Hippocampal formation (tissue), 2 donors: ENCODE measurements around the gene KAZN.
A peak's percentile ranks its signal among the peaks of the same experiment; 100 is the strongest.
"Not testable (repeated sequence)": the region's sequence is repeated elsewhere in the genome, so short reads cannot be mapped to it uniquely, and the experiment has no call there.

Experiments
- DNase-seq, 2 donors: peaks; one replicate each; lab custom pipeline; 2025; lab: John Stamatoyannopoulos, UW

The KAZN gene

GRCh38 chr1:14956579-14957195, 358.2 kb downstream of the KAZN start:
- no peak for DNase-seq

- no peak for DNase-seq
Observed at GRCh38 chr1:14957375-14958098, 359.1 kb downstream of the KAZN start.

- DNase-seq = no peak
Observed at GRCh38 chr1:14958249-14959058, 360.0 kb downstream of the KAZN start.

- DNase-seq = no peak
Observed at GRCh38 chr1:14959059-14959694, 360.7 kb downstream of the KAZN start.

- DNase-seq = no peak
Observed at GRCh38 chr1:14961661-14962267, 363.3 kb downstream of the KAZN start.

- DNase-seq = no peak
Observed at GRCh38 chr1:14962407-14962806, 363.9 kb downstream of the KAZN start.

DNA sequence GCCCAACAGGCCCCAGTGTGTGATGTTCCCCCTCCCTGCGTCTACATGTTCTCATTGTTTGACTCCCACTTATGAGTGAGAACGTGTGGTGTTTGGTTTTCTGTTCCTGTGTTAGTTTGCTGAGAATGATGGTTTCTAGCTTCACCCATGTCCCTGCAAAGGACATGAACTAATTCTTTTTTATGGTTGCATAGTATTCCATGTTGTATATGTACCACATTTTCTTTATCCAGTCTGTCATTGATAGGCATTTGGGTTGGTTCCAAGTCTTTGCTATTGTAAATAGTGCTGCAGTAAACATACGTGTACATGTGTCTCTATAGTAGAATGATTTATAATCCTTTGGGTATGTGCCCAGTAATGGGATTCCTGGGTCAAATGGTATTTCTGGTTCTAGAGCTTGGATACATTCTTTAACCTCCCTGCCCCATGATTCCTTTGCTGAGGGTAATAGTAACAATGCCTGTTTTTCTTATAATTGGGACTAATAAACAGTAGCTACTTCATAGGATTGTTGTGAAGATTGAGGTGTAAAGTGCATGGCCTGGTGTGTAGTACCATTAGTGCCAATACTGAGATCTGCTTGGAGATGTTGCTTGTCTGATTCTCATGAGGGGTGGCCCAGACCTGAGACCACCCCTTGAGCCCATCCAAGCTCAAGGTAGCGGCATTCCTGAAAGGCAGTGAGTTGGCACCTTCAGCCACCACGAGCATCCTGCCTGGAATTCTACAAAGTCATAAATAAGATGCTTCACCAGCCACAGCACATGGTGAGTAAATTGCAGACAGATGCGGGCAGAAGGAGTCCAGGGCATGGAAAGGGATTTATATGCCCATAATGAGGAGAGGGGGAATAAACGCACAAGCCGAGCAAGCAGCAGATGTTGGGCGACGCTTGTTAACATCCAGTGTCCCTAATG, 365.6 kb downstream of the KAZN start:
- not testable (repeated sequence) for DNase-seq

DNA sequence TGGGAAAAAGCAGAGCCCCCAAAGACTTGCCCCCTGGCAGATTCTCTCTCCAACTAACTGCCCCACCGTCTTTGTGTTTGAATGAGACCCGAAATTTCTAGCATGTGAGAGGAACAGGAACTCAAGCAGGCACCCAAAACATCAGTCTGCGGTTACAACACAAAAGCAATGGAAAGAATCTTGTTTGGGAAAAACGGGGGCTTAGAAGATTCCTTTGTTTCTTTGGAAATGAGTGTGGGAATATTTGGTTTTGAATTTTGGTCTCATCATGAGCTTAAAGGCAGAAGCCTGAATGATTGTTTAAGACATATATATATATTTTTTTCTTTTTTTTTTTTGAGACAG, 366.2 kb downstream of the KAZN start:
- DNase-seq = no peak

DNA sequence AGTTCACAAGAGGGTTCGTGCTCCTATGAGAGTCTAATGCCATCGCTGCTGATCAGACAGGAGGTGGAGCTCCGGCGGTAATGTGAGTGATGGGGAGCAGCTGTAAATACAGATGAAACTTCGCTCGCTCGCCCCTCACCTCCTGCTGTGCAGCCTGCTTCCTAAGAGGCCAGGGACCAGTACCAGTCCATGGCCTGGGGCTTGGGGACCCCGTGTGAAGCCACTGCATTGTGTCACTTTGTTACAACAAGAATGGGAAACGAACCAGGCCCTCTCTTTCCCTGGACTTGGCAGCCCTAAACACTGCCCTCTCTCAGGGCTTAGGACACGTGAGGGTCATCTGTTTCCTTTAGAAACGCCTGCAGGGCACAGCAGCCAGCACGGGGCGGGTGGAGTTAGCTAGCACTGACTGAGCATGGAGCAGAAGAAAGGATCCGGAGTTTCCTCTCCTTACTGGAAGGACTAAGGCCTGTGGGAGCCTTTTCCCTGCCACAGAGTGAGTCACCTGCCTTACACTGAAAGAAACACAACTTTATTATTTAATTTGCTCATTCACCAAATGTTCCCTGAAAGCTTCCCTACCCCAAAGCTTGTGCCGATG, 369.9 kb downstream of the KAZN start:
- DNase-seq = peak; percentile 44 to 47

DNA sequence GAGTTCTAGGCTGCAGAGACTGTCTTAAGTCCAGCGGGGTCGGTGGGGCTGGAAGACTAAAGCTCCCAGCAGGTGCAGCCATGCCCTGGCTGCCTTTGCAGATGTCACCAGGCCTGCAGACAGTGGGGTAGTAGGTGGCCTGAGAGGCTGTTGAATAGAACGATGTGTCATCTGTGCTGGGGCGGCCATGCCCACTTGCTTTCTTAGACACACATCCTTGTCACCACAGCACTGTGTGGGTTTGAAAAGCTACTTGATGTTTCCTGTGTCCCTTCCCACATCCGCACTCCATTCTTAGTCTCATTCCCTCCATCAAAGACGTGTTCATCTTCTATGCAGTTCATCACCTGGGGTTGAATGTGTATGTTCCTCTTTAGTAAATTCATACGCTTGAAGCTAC, 370.5 kb downstream of the KAZN start:
- DNase-seq = no peak

- no peak for DNase-seq
Observed at GRCh38 chr1:14970115-14970798, 371.8 kb downstream of the KAZN start.

DNA sequence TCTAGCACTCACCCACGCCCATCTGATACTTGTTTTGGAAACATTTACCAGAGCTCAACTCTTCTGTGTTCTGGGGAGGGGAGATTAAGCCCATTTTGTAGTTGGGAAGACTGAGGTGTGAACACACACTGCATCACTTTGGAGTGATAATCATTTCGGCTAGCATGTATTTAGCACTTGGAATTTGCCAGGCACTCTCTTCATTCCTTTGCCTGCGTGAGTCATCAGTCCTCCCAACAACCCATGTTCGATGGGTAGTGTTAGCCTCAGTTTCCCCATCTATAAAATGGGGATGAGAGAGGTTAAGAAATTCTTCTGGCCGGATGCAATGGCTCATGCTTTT, 372.3 kb downstream of the KAZN start:
- no peak for DNase-seq

GRCh38 chr1:14971221-14971620, 372.7 kb downstream of the KAZN start:
- no peak for DNase-seq

- no peak for DNase-seq
Observed at GRCh38 chr1:14972107-14972506, 373.6 kb downstream of the KAZN start.

DNA sequence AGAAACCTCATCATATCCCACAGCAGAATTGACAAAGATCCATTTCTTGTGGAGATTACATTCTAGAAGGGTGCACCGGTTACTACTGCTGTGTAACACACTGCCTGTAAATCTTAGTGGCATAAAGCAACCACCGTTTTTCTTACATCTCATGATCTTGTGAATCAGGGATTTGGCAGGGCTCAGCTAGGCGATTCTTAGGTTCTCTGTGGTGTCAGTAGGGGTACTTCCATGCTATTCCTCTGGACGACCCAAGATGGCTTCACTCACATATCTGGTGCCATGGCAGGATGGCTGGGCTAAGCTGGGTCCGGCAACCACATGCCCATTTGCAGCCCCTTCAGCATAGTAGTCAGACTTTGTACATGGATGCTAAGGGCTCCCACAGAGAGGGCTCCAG, 375.3 kb downstream of the KAZN start:
- DNase-seq = no peak

DNA sequence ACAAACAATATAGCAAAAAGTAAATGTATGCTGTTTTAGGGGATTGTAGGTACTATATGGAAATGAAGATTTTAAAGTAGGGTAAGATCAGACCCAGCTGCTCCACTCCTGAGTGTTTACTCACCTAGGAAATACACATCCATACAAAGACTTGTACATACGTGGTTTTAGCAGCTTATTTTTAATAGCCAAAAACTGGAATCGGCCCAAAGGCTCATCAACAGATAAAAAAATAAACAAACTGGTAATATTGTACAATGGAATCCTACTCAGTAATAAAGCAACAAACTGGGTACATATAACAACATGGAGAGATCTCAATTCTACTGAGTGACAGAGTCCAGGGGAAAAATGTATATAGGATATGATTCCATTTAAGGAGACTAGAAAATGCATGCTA, 375.9 kb downstream of the KAZN start:
- no peak for DNase-seq

DNA sequence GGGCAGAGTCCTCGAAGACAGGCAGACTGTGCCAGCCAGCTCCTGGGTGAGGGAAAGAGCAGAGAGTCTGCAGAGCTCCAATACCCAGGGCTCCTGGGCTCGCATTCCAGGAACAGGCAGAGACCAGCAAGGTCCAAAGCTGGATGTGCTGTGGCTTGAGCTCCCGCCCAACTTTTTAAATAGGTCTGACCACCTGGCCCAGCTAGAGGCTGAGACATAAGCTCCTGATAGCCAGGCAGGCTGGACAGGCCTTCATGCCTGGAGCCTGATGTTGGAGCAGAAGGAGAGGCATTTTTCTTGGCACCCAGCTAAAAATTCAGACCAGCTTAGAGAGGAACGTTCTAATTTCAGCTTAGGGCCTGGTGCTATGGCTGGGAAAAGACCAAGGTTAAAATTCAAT, 376.6 kb downstream of the KAZN start:
- DNase-seq = no peak

- DNase-seq = no peak
Observed at GRCh38 chr1:14976256-14976655, 377.8 kb downstream of the KAZN start.

GRCh38 chr1:14977338-14977931, 378.9 kb downstream of the KAZN start:
- no peak for DNase-seq
